Endodermal cell (in vitro differentiated cells): Measurements from ENCODE around the gene ASIC4. TPM values are rescaled to one million over a fixed set of nuclear protein-coding genes. Genes with fewer than 3 reads are reported as not detected.
A peak's percentile ranks its signal among the peaks of the same experiment; 100 is the strongest.

ENCODE experiments used
- DNase-seq: peaks from one replicate; pipeline ENCODE4 v3.0.0-alpha.2; 2017
- H3K27ac ChIP-seq: 2 replicates; pipeline ENCODE4 v1.5.1; 2013; ENCODE audit warnings: mild to moderate bottlenecking, low read depth, low read length, moderate library complexity
- H3K27me3 ChIP-seq: 2 replicates; pipeline ENCODE4 v1.6.1; 2013; ENCODE audit warnings: mild to moderate bottlenecking, low read length, moderate library complexity; ENCODE audit not compliant: insufficient read depth, control insufficient read depth, poor library complexity, severe bottlenecking
- H3K36me3 ChIP-seq: 2 replicates; pipeline ENCODE4 v1.7.0; 2013; ENCODE audit warnings: mild to moderate bottlenecking, low read length, moderate library complexity; ENCODE audit not compliant: control insufficient read depth, insufficient read depth
- H3K4me1 ChIP-seq: one replicate; pipeline ENCODE4 v1.7.0; 2013; ENCODE audit warnings: low read length; ENCODE audit not compliant: control insufficient read depth, insufficient read depth
- H3K4me3 ChIP-seq: 2 replicates; pipeline ENCODE4 v1.5.1; 2013; ENCODE audit warnings: mild to moderate bottlenecking, low read length, moderate library complexity
- H3K9ac ChIP-seq: 2 replicates; pipeline ENCODE4 v1.6.1; 2013; ENCODE audit warnings: mild to moderate bottlenecking, low read length, moderate library complexity; ENCODE audit not compliant: poor library complexity, severe bottlenecking; ENCODE audit errors: extremely low read depth
- H3K9me3 ChIP-seq: 2 replicates; pipeline ENCODE4 v1.6.1; 2013; ENCODE audit warnings: mild to moderate bottlenecking, low read length, moderate library complexity; ENCODE audit not compliant: control insufficient read depth
- H3K27ac Mint-ChIP-seq: 2 replicates; pipeline ENCODE4 v1.8.0; 2020; ENCODE audit warnings: mixed read lengths
- H3K27me3 Mint-ChIP-seq: 2 replicates; pipeline ENCODE4 v1.8.0; 2021; ENCODE audit warnings: mild to moderate bottlenecking, mixed read lengths; ENCODE audit not compliant: insufficient read depth
- H3K36me3 Mint-ChIP-seq: 2 replicates; pipeline ENCODE4 v1.8.0; 2020; ENCODE audit warnings: low read depth, mixed read lengths
- H3K4me1 Mint-ChIP-seq: 2 replicates; pipeline ENCODE4 v1.8.0; 2020; ENCODE audit warnings: mixed read lengths
- H3K4me3 Mint-ChIP-seq: 2 replicates; pipeline ENCODE4 v1.8.0; 2020; ENCODE audit warnings: mild to moderate bottlenecking, moderate library complexity, mixed read lengths
- H3K9me3 Mint-ChIP-seq: 2 replicates; pipeline ENCODE4 v1.8.0; 2020; ENCODE audit warnings: mild to moderate bottlenecking, mixed read lengths
- CTCF ChIP-seq: fragments of 200-600 bp; sonication (generic); conservative IDR thresholded peaks from 2 replicates; pipeline ENCODE4 v1.5.0; 2021; ENCODE audit warnings: antibody characterized with exemption, mild to moderate bottlenecking
- WGBS, 2 experiments: methylation state at CpG; one replicate each; pipeline versions ENCODE4 v1.1.5 to v1.1.7; 2013; ENCODE audit warnings: missing lambda C conversion rate in 2 of 2, mixed read lengths in 1 of 2; ENCODE audit not compliant: insufficient coverage in 1 of 2, insufficient read length in 1 of 2; 5-methylcytosine and 5-hydroxymethylcytosine counted together
- total RNA-seq, 2 donors: library from RNA; stranded (reverse); fragmentation: NEBNext Ultra II Directional in 1 of 2; extraction: Animal tissue kit (Norgen Biotek cat#: 25700) in 1 of 2; gene quantifications; 2 replicates in 1 of 2; 3 replicates in 1 of 2; pipeline ENCODE4 v1.2.1, GENCODE V29; 2021

ASIC4 gene
- total RNA-seq, 2 donors from 2014 or later = 0.29 to 1.00 TPM

DNA sequence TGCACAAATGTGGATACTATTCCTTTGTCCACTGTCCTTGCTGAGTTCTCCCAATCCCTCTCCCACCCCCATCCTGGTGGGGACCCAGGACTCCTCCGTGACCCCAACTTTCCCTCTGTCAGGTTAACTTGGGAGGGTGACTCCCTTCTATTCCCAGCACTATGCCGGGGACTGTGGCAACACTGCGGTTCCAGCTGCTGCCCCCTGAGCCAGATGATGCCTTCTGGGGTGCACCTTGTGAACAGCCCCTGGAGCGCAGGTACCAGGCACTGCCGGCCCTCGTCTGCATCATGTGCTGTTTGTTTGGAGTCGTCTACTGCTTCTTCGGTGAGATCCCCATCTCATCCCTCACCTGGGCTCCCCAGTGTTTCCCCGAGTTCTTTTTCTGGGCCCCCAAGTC, 30.3 kb downstream of the ASIC4 start:
- Mint-ChIP-seq H3K4me3 (peak overlapping the region; percentile 71), H3K9me3 (no peaks in the 10 kb centered on the region), H3K36me3 (peaks cover 19% of the 10 kb centered on the region), H3K27me3 (peaks cover 41% of the 10 kb centered on the region), H3K27ac (peak overlapping the region; percentile 66), H3K4me1 (peaks cover 12% of the 10 kb centered on the region)
- Histone ChIP-seq H3K4me1 (peaks cover 3% of the 10 kb centered on the region), H3K9ac (no peak overlapping the region), H3K36me3 (peaks cover 19% of the 10 kb centered on the region), H3K27me3 (peaks cover 13% of the 10 kb centered on the region), H3K9me3 (no peaks in the 10 kb centered on the region), H3K4me3 (peak overlapping the region; percentile 89), H3K27ac (no peak overlapping the region)
- WGBS, 2 experiments = 62 to 64% methylated on average over 8 to 9 of the region's 9 CpGs
- no peak for DNase-seq
- no peak for TF ChIP-seq CTCF

DNA sequence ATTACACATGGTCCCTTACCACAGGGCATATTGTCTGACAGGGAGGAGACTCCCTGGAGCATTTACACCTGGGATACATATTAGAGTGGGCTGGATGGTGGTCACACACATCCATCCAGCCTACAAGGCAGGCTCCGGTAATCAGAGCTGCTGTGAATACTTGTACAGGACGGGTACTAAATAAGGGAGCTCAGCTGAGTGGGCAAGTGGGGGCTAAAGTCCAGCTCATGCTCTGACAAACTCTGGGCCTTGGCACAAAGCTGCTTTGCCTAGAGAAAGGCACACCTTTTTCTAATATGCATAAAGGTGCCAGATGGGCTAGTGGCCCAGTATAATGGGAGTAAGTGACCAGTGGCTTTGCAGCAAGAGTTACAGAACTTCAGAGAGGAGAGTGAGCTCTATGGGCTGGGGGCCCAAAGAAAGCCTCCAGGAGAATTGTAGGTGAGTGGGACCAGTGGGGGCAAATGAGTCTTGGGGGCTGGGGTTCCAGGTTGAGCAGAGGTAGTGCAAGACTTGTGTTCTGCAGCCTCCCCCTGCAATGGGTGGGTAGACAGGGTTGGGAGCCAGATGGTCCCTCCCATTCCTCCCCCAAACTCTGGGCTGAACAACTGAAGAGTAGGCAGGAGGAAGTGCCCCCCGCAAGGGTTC, 31.1 kb downstream of the ASIC4 start:
- H3K27me3 ChIP-seq = peaks cover 13% of the 10 kb centered on the region
- Mint-ChIP-seq H3K27ac (no peak overlapping the region), H3K9me3 (no peaks in the 10 kb centered on the region), H3K36me3 (peaks cover 14% of the 10 kb centered on the region), H3K4me3 (no peak overlapping the region), H3K4me1 (peaks cover 12% of the 10 kb centered on the region), H3K27me3 (peaks cover 47% of the 10 kb centered on the region)
- no peak for TF ChIP-seq CTCF
- H3K27ac ChIP-seq = no peak overlapping the region
- H3K9ac ChIP-seq = no peak overlapping the region
- DNase-seq = no peak
- WGBS, 2 experiments = 85 to 87% methylated on average over 2 to 3 of the region's 3 CpGs
- peaks cover 3% of the 10 kb centered on the region for H3K4me1 ChIP-seq
- peaks cover 11% of the 10 kb centered on the region for H3K36me3 ChIP-seq
- no peaks in the 10 kb centered on the region for H3K9me3 ChIP-seq
- H3K4me3 ChIP-seq = no peak overlapping the region

GRCh38 chr2:219545943-219546352, 31.7 kb downstream of the ASIC4 start:
- Histone ChIP-seq H3K9me3 (no peaks in the 10 kb centered on the region), H3K9ac (no peak overlapping the region), H3K4me3 (no peak overlapping the region), H3K27me3 (peaks cover 18% of the 10 kb centered on the region), H3K36me3 (peaks cover 5% of the 10 kb centered on the region), H3K27ac (no peak overlapping the region), H3K4me1 (peaks cover 3% of the 10 kb centered on the region)
- WGBS, 2 experiments = 78 to 82% methylated on average over 4 of the region's 4 CpGs
- peaks cover 9% of the 10 kb centered on the region for H3K36me3 Mint-ChIP-seq
- peaks cover 12% of the 10 kb centered on the region for H3K4me1 Mint-ChIP-seq
- no peak for TF ChIP-seq CTCF
- no peak overlapping the region for H3K4me3 Mint-ChIP-seq
- H3K27ac Mint-ChIP-seq = no peak overlapping the region
- no peaks in the 10 kb centered on the region for H3K9me3 Mint-ChIP-seq
- H3K27me3 Mint-ChIP-seq = peaks cover 52% of the 10 kb centered on the region
- DNase-seq = no peak
